ENCODE results near the gene PCDHB9. TPM values are rescaled to one million over a fixed set of nuclear protein-coding genes. Genes with fewer than 3 reads are reported as not detected.
"Not testable (repeated sequence)": the region's sequence is repeated elsewhere in the genome, so short reads cannot be mapped to it uniquely, and the experiment has no call there.

The PCDHB9 gene
- total RNA-seq: 1 to 10 TPM; 1.1 to 5.3 TPM
- long read RNA-seq, donor 1, full-length matches to known transcripts: 3 of 3 reads
- long read RNA-seq, donor 1, partial matches to known transcripts: 0 of 3 reads
- long read RNA-seq, donor 1, other reads (novel, unspliced or antisense): 0 of 3 reads
- long read RNA-seq, donor 2: 0 reads

- intact Hi-C loops (cut with DNase I): no loop called here
- DNase-seq (ENCODE audit: low spot score): no peak
These were observed at the start of gene PCDHB9 for GRCh38 chr5:141186897-141187512. TSS of gene PCDHB9 (plus strand) at chr5:141187161. CDS start at chr5:141187319, 158 bp downstream.

- intact Hi-C loops (cut with DNase I); DNase-seq (ENCODE audit: low spot score): not testable (repeated sequence)
These were observed 49.6 kb upstream of the PCDHB9 start for GRCh38 chr5:141137346-141137745.

- intact Hi-C loops (cut with DNase I): no loop called here
- DNase-seq (ENCODE audit: low spot score): no peak
These were observed 37.1 kb upstream of the PCDHB9 start, which contains the start of gene PCDHB6 for GRCh38 chr5:141149812-141150211. TSS of gene PCDHB6 (plus strand) at chr5:141150057. CDS start at chr5:141150258, 201 bp downstream.

GRCh38 chr5:141150224-141150992, 36.6 kb upstream of the PCDHB9 start:
- intact Hi-C loops (cut with DNase I): no loop called here
- DNase-seq (ENCODE audit: low spot score): no peak

- no peak for DNase-seq (ENCODE audit: low spot score)
- intact Hi-C loops (cut with DNase I): no loop called here
These were observed 36.0 kb upstream of the PCDHB9 start for GRCh38 chr5:141150993-141151325.

- intact Hi-C loops (cut with DNase I); DNase-seq (ENCODE audit: low spot score): not testable (repeated sequence)
These were observed 35.3 kb upstream of the PCDHB9 start for GRCh38 chr5:141151632-141152031.

GRCh38 chr5:141152096-141152495, 34.9 kb upstream of the PCDHB9 start:
- DNase-seq (ENCODE audit: low spot score); intact Hi-C loops (cut with DNase I): not testable (repeated sequence)

- no peak for DNase-seq (ENCODE audit: low spot score)
- intact Hi-C loops (cut with DNase I): no loop called here
These were observed 31.2 kb upstream of the PCDHB9 start for GRCh38 chr5:141155540-141156374.

- intact Hi-C loops (cut with DNase I): not testable (repeated sequence)
These were observed 29.6 kb upstream of the PCDHB9 start for GRCh38 chr5:141157356-141157755.

GRCh38 chr5:141157901-141158300, 29.1 kb upstream of the PCDHB9 start:
- DNase-seq (ENCODE audit: low spot score); intact Hi-C loops (cut with DNase I): not testable (repeated sequence)

More at GRCh38 chr5:141157356-141157755, 29.6 kb upstream of the PCDHB9 start:
- not testable (repeated sequence) for DNase-seq (ENCODE audit: low spot score)

- DNase-seq (ENCODE audit: low spot score): no peak
- intact Hi-C loops (cut with DNase I): no loop called here
These were observed 14.4 kb upstream of the PCDHB9 start, which contains the start of gene PCDHB7 for GRCh38 chr5:141172381-141173204. TSS of gene PCDHB7 (plus strand) at chr5:141172644. CDS start at chr5:141172836, 192 bp downstream.

- intact Hi-C loops (cut with DNase I); DNase-seq (ENCODE audit: low spot score): not testable (repeated sequence)
These were observed 12.5 kb upstream of the PCDHB9 start for GRCh38 chr5:141174291-141175104.

GRCh38 chr5:141175933-141176332, 11.0 kb upstream of the PCDHB9 start:
- no peak for DNase-seq (ENCODE audit: low spot score)
- intact Hi-C loops (cut with DNase I): no loop called here

- intact Hi-C loops (cut with DNase I); DNase-seq (ENCODE audit: low spot score): not testable (repeated sequence)
These were observed 9.3 kb upstream of the PCDHB9 start, which contains the start of gene PCDHB8 for GRCh38 chr5:141177577-141178191. TSS of gene PCDHB8 (plus strand) at chr5:141177790. CDS start at chr5:141178035, 245 bp downstream.

GRCh38 chr5:141179371-141179770, 7.6 kb upstream of the PCDHB9 start:
- intact Hi-C loops (cut with DNase I); DNase-seq (ENCODE audit: low spot score): not testable (repeated sequence)

- DNase-seq (ENCODE audit: low spot score); intact Hi-C loops (cut with DNase I): not testable (repeated sequence)
These were observed 7.1 kb upstream of the PCDHB9 start for GRCh38 chr5:141179876-141180275.

- no peak for DNase-seq (ENCODE audit: low spot score)
- intact Hi-C loops (cut with DNase I): no loop called here
These were observed 6.6 kb upstream of the PCDHB9 start for GRCh38 chr5:141180313-141180712.
